Measurements from ENCODE around the gene PLEKHA6.

DNA sequence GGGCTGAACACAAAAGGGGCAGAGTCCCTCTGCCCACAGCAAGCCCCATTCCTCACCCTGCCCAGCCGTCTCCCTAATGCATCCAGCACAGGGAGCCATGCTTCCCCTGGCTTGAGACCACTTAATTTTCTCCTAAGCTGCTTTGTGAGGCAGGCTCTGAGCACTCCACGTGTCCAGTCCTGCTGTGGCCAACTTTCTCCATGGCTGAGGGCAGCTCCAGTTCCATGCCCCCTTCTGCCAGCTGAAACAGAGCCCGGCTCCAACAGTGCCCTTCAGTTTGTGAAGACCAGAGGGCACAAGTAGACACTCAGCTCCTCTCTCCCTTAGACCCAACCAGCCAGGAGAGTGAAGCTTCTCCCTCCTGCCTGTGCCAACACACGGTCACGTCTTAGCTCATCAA is 33.8 kb downstream of the PLEKHA6 start:
- TF ChIP-seq POLR2A (IDR thresholded peaks at IDR 0.05) (no peak), CTCF (IDR thresholded peaks at IDR 0.05) (no peak)
